Smooth muscle cell (in vitro differentiated cells): Measurements from ENCODE around the gene NAPSA. TPM values are rescaled to one million over a fixed set of nuclear protein-coding genes. Genes with fewer than 3 reads are reported as not detected.

Experiments
- DNase-seq: peaks from one replicate; lab custom pipeline; 2025; ENCODE audit not compliant: unreplicated experiment; lab: John Stamatoyannopoulos, UW
- H2AFZ ChIP-seq: fragments of 200-600 bp; sonication (generic); 2 replicates; pipeline ENCODE4 v1.6.0; 2016; ENCODE audit warnings: antibody characterized with exemption, low read depth, mild to moderate bottlenecking
- H3F3A ChIP-seq: fragments of 200-600 bp; sonication (generic); 2 replicates; pipeline ENCODE4 v1.6.0; 2017; ENCODE audit warnings: antibody characterized with exemption, low read depth
- H3K27ac ChIP-seq: fragments of 200-600 bp; sonication (generic); 2 replicates; pipeline ENCODE4 v1.5.1; 2016; ENCODE audit warnings: low read depth, mild to moderate bottlenecking
- H3K27me3 ChIP-seq: fragments of 200-600 bp; sonication (generic); 2 replicates; pipeline ENCODE4 v1.6.1; 2016; ENCODE audit warnings: low read depth, mild to moderate bottlenecking
- H3K36me3 ChIP-seq: fragments of 200-600 bp; sonication (generic); 2 replicates; pipeline ENCODE4 v1.5.1; 2016; ENCODE audit warnings: low read depth
- H3K4me1 ChIP-seq: fragments of 200-600 bp; sonication (generic); 2 replicates; pipeline ENCODE4 v1.5.1; 2016; ENCODE audit warnings: low read depth
- H3K4me2 ChIP-seq: fragments of 200-600 bp; sonication (generic); 2 replicates; pipeline ENCODE4 v1.6.0; 2016; ENCODE audit warnings: mild to moderate bottlenecking
- H3K4me3 ChIP-seq: fragments of 200-600 bp; sonication (generic); 2 replicates; pipeline ENCODE4 v1.5.1; 2016; ENCODE audit warnings: mild to moderate bottlenecking
- H3K79me2 ChIP-seq: fragments of 200-600 bp; sonication (generic); 2 replicates; pipeline ENCODE4 v1.6.0; 2016; ENCODE audit warnings: low read depth, mild to moderate bottlenecking
- H3K9ac ChIP-seq: fragments of 200-600 bp; sonication (generic); 2 replicates; pipeline ENCODE4 v1.6.0; 2016; ENCODE audit warnings: low read depth
- H3K9me3 ChIP-seq: fragments of 200-600 bp; sonication (generic); replicated peaks from 2 replicates; pipeline ENCODE4 v1.5.1; 2016; ENCODE audit warnings: low read depth
- H4K20me1 ChIP-seq: fragments of 200-600 bp; sonication (generic); 2 replicates; pipeline ENCODE4 v1.6.0; 2016; ENCODE audit warnings: low read depth
- CTCF ChIP-seq: fragments of 200-600 bp; sonication (generic); IDR thresholded peaks from 2 replicates; pipeline ENCODE4 v1.5.1; 2017; ENCODE audit warnings: borderline replicate concordance, mild to moderate bottlenecking, antibody characterized with exemption; ENCODE audit not compliant: insufficient read depth, poor library complexity, severe bottlenecking
- WGBS: methylation state at CpG from one replicate; pipeline ENCODE4 v1.1.7; 2016; ENCODE audit warnings: low lambda C conversion rate; 5-methylcytosine and 5-hydroxymethylcytosine counted together
- polyA plus RNA-seq: library from polyadenylated mRNA; unstranded; fragments of >200 nt; fragmentation: Nextera tagmentation; extraction: Ambion mirVana; gene quantifications from 2 replicates; pipeline ENCODE4 v1.2.1, GENCODE V29; 2016
- total RNA-seq: library from RNA; depleted of rRNA; stranded (reverse); fragments of >200 nt; gene quantifications from 2 replicates; pipeline ENCODE4 v1.2.3, GENCODE V29; 2014

Gene NAPSA
- total and polyA plus RNA-seq, 2 experiments from 2014 or later, result 0.27 to 0.65 TPM

DNA sequence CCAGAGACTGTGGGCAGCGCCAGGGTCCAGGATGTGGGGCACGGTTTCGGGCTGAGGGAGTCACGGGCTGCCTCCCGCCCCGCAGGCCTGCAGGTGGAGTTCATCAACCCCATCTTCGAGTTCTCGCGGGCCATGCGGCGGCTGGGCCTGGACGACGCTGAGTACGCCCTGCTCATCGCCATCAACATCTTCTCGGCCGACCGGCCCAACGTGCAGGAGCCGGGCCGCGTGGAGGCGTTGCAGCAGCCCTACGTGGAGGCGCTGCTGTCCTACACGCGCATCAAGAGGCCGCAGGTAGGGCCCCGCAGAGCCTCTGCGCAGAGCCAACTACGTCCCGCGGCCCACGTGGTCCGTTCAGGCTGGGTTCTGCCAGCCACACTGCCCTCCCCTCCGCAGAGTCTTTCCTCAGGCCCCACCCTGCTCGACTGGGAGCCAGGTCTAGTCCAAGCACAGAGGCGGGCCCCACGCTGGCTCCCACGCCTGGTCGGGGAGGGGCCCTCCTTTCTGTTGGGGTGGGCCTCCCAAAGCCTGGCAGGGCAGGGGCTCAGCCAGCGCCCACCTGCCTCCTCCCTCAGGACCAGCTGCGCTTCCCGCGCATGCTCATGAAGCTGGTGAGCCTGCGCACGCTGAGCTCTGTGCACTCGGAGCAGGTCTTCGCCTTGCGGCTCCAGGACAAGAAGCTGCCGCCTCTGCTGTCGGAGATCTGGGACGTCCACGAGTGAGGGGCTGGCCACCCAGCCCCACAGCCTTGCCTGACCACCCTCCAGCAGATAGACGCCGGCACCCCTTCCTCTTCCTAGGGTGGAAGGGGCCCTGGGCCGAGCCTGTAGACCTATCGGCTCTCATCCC, 16.7 kb upstream of the NAPSA start:
- no peak for TF ChIP-seq CTCF
- H3F3A ChIP-seq, result peaks cover 5% of the 10 kb centered on the region
- H3K36me3 ChIP-seq, result no peaks in the 10 kb centered on the region
- H3K4me3 ChIP-seq, result no peak overlapping the region
- WGBS, result 98% methylated on average over 56 of the region's 58 CpGs
- H3K27ac ChIP-seq, result no peak overlapping the region
- no peak overlapping the region for H3K9ac ChIP-seq
- H3K79me2 ChIP-seq, result peaks cover 14% of the 10 kb centered on the region
- H4K20me1 ChIP-seq, result peaks cover 11% of the 10 kb centered on the region
- no peaks in the 10 kb centered on the region for H3K4me1 ChIP-seq
- H3K9me3 ChIP-seq, result no peaks in the 10 kb centered on the region
- H3K27me3 ChIP-seq, result no peaks in the 10 kb centered on the region
- H3K4me2 ChIP-seq, result no peak overlapping the region
- DNase-seq, result no peak
- no peak overlapping the region for H2AFZ ChIP-seq

GRCh38 chr19:50380751-50381151, 15.3 kb upstream of the NAPSA start:
- Histone ChIP-seq H3K27ac (no peak overlapping the region), H3K4me2 (no peak overlapping the region), H3K4me3 (no peak overlapping the region), H3K9ac (no peak overlapping the region), H3K4me1 (no peaks in the 10 kb centered on the region), H3K36me3 (no peaks in the 10 kb centered on the region), H3K79me2 (peaks cover 3% of the 10 kb centered on the region), H3F3A (peaks cover 5% of the 10 kb centered on the region), H3K27me3 (no peaks in the 10 kb centered on the region), H2AFZ (no peak overlapping the region), H3K9me3 (no peaks in the 10 kb centered on the region), H4K20me1 (peaks cover 12% of the 10 kb centered on the region)
- no peak for DNase-seq
- TF ChIP-seq CTCF, result no peak
- 100% methylated on average over 5 of the region's 8 CpGs for WGBS

- Histone ChIP-seq H4K20me1 (peaks cover 12% of the 10 kb centered on the region), H2AFZ (no peak overlapping the region), H3K27me3 (no peaks in the 10 kb centered on the region), H3K9ac (no peak overlapping the region), H3K79me2 (no peaks in the 10 kb centered on the region), H3K4me3 (no peak overlapping the region), H3K27ac (no peak overlapping the region), H3F3A (peaks cover 5% of the 10 kb centered on the region), H3K36me3 (no peaks in the 10 kb centered on the region), H3K4me1 (no peaks in the 10 kb centered on the region), H3K9me3 (no peaks in the 10 kb centered on the region), H3K4me2 (no peak overlapping the region)
- WGBS, result 95% methylated on average over 11 of the region's 11 CpGs
- DNase-seq, result no peak
- no peak for TF ChIP-seq CTCF
Observed at GRCh38 chr19:50380137-50380536, 14.7 kb upstream of the NAPSA start.

GRCh38 chr19:50379602-50380001, 14.2 kb upstream of the NAPSA start:
- Histone ChIP-seq H3F3A (peaks cover 1% of the 10 kb centered on the region), H3K9ac (no peak overlapping the region), H2AFZ (no peak overlapping the region), H3K4me1 (no peaks in the 10 kb centered on the region), H3K4me3 (no peak overlapping the region), H3K4me2 (no peak overlapping the region), H3K27ac (no peak overlapping the region), H3K27me3 (no peaks in the 10 kb centered on the region), H3K9me3 (no peaks in the 10 kb centered on the region), H3K79me2 (no peaks in the 10 kb centered on the region), H3K36me3 (no peaks in the 10 kb centered on the region), H4K20me1 (peaks cover 12% of the 10 kb centered on the region)
- TF ChIP-seq CTCF, result no peak
- DNase-seq, result no peak
- 97% methylated on average over 11 of the region's 11 CpGs for WGBS
